Measurements from ENCODE around the gene GBP1.
"Not testable (repeated sequence)": the region's sequence is repeated elsewhere in the genome, so short reads cannot be mapped to it uniquely, and the experiment has no call there.

GBP1 gene, protein sequence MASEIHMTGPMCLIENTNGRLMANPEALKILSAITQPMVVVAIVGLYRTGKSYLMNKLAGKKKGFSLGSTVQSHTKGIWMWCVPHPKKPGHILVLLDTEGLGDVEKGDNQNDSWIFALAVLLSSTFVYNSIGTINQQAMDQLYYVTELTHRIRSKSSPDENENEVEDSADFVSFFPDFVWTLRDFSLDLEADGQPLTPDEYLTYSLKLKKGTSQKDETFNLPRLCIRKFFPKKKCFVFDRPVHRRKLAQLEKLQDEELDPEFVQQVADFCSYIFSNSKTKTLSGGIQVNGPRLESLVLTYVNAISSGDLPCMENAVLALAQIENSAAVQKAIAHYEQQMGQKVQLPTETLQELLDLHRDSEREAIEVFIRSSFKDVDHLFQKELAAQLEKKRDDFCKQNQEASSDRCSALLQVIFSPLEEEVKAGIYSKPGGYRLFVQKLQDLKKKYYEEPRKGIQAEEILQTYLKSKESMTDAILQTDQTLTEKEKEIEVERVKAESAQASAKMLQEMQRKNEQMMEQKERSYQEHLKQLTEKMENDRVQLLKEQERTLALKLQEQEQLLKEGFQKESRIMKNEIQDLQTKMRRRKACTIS

DNA sequence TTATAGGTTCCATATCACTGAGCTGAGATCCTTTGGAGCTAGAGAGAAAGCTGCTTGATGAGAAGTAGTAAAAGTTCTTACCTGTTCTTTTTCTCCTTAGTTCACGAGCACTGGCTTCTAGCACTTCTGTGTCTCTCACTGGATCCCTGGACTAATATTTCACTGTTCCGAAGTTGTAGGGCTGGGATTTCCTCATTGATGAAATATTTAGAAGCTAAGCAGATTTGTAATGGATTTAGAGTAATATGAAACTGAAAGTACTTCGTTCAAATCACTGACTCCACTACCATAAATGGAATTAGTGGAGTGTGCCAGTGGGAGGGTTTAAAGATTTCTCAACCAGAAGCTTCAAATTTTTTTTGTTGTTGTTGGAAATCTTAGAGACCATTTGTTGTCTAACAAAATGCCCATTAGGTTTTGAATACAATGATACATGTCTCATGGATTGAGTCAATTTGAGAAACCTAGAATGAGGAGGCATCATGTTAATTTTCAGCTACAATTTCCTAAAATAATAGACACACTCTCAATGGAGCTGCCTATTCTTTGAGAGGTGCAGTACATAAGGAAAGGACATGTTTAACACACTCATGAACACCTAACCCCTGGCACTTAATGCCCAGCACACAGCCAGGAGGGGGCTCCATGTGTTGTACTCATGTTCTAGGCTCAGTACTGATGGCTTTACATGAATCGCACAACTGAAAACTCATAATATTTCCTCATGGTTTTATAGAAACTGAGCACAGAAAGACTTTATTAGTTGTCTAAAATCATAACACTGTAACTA is at the start of gene GBP1:
GBP1 (minus strand) TSS at position 130 of the 790 bp plus-strand sequence. CDS start 1,974 bp downstream, outside the sequence.
- no peak for DNase-seq (ENCODE audit: low spot score)

DNA sequence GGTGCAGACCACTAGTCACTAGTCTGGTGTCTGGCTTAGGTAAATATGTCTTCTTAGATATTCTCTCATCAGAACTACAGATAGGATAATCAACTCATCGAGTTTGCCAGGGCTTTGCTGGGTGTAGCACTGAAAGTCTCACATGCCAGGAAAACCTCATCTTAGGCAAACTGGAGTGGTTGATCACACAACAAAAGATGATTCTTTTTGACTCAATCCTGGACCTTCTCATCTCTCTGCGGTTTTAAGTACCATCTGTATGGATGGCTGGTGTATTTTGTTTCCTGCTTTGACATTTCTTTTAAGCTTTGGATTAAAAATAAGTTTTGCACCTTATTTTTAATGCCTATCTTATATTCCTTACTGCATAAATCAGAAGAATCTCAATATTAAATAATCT is 49.7 kb upstream of the GBP1 start:
- DNase-seq (ENCODE audit: low spot score), result no peak

DNA sequence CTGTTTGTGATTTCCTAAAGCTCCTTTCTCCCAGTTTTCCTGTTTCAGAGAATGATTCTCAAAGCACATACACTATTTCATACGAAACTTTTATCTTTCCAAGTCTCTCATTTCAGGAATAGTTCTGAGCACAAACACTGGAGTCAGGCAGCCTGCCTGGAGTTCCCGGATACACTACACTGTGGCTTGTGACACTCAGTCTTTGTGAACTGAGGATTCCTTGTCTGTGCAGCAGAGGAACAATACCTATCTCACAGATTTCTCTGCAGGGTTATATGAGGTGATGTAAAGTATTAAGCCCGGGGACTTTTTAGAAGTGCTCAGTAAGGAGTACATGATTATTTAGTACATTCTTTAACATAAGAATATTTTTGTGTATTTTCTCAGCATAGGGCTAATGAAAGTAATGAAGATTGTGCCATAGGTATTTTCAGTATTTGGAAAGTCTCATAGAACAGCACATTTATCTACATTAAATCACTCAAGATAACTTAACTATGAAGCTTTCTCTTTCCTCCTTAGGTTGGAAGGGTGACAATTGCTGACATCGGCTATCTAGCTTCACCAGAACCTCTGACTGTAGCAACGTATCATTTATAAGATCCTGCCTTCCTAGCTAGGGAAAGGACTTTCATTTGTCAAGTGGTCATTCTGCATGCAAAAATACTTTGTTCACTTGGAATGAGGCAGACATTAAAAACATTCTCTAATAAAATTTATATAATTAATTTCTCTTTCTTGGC is 48.0 kb upstream of the GBP1 start:
- DNase-seq (ENCODE audit: low spot score), result no peak

DNA sequence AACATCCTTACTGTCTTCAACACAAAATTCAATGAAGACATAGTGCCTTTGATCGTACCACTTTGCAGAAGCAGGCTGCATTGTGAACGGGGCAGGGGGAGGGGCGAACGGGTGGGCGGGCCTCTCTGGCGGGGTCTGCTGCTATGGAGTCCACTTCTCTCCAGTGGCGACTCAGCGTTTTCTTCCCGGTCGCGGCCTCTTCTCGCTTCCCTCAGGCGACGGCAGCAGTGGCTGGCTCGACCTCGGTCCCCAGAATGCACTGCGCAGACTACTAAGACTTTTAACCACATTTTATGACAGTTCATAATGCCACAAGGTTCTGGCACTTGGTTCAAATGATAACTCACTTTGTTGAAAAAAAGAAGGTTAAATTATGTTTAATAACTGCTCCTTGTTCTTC is 39.7 kb upstream of the GBP1 start:
- no peak for DNase-seq (ENCODE audit: low spot score)

DNA sequence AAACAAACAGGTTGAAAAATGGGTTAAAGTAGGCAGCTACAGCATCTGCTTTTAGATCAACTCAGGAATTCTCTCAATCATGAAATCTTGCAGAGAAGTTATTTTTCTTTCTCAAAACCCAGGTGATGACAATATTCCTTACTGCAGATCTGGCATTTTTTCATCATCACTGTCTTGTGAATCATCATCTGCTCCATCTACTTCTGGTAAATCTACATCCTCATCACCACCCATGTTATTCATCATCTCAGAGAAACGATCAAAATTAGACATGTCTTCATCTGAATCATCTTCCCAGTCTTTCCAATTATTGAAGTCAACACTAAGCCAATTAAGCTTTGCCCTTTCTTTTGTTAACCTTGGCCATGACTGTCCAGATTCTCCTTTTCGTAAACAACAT is 39.1 kb upstream of the GBP1 start:
- DNase-seq (ENCODE audit: low spot score), result no peak

DNA sequence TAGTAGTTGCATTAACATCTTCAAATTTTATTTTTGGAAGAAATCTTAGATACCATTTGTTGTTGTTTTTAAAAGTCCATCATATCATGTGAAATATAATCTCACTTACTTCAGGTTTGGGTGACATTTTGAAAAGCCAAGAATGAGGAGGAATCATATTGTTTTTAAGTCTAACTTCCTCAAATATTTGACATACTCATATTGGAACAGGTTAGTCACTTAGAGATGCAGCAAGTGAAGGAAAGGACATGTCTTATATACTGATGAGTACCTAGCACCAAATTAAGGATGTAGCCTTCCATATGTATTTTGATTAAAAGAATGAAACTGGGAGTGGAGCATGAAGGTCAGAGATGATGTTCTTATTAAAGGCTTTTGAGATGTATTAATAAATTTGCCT is 37.0 kb upstream of the GBP1 start:
- no peak for DNase-seq (ENCODE audit: low spot score)

DNA sequence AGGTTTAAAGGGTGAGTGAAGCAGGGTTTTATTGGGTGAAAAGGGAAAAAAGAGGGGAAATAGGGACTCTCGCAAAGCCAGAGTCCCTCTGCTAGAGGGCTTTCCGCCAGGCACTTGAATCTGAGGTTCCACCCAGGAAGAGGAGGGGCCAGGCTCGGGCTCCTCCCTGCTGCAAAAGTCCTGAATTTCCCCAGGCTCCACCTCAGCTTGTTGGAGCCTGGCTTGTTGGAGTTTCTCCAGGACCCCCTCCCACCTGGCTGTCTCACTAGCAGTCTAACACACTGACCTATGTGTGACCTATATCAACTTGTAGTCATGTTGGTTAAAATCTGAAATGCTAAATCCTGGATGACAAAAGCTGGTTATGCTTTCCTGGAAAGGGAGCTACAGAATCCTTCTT is 35.4 kb upstream of the GBP1 start:
- no peak for DNase-seq (ENCODE audit: low spot score)

DNA sequence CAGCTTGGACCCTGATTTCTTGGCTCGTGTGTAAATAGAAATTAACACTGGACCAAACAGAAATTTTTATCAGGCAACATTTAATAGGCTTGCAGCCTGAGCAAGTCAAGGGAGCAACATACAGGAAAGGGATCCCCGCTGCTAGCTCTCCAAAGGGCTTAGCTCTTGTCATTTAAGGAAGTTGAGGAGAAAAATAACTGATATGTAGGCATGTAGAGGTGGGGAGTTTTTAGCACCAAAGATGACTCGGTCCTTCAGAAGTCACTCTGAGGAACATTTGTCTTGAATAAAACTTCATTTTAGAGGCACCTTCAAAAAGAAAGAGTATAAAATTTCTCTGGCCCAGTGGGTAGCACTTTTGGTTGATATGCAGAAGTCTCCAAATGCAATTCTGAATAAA is 33.8 kb upstream of the GBP1 start:
- DNase-seq (ENCODE audit: low spot score), result no peak

DNA sequence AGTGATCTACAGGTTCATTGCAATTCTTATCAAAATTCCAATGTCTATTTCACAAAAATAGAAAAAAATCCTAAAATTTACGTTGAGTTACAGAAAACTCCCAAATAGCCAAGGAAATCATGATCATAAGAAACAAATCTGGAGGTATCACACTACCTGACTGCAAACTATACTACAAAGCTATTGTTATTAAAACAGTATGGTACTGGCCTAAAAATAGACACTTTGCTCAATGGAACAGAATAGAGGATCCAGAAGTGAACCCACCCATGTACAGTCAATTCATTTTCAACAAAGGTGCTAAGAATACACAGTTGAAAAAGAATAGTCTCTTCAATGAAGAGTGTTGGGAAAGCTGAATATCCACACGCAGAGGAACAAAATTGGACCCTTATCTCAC is 30.7 kb upstream of the GBP1 start:
- DNase-seq (ENCODE audit: low spot score), result no peak

DNA sequence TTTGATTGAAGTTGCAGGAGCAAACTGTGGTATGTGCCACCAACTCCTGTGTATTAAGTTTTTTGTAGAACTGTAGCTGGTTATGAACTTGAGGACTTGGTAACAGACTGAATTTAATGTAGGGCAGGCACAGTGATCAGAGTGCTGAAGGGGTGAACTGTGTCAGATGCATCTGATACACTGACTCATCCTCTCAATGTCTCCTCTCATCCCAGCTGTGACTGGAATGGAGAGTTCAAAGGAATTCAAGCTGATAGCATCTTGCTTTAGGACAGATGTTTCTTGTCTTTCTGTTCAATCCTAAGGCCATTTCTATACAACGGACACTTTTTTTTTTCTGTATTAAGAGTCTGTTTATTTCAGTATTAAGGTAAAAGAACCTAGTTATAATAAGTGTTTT is 25.0 kb upstream of the GBP1 start:
- no peak for DNase-seq (ENCODE audit: low spot score)

DNA sequence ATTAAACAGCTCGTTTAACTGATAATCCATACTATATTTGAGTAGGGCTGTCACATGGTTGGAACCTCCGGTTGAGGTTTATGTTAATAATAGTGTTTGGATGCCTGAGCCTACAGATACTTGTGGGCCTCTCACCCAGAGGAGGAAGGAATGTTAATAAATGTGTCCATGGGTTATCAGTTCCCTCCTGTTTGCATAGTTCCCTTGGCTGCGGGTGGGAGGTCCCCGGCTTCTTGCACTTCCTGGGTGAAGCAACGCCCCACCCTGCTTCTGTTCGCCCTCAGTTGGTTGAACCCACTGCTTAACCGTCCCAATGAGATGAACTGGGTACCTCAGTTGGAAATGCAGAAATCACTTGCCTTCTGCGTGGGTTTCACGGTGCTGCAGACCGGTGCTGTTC is 23.6 kb upstream of the GBP1 start:
- no peak for DNase-seq (ENCODE audit: low spot score)

DNA sequence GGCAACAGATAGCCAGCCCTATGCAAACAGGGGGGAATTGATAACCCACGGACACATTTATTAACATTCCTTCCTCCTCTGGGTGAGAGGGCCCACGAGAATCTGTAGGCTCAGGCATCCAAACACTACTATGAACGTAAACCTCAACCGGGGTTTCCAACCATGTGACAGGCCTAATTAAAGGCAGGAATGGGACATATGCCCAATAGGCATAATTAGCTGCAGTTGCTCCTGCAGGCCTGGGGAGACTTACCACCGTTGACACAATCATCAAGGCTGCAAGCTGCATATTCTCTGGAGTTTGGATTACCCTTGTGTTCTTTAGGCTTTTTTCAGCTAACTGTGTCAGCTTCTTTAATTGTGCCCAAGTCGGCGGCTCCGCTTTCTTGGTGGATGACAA is 22.2 kb upstream of the GBP1 start:
- no peak for DNase-seq (ENCODE audit: low spot score)

DNA sequence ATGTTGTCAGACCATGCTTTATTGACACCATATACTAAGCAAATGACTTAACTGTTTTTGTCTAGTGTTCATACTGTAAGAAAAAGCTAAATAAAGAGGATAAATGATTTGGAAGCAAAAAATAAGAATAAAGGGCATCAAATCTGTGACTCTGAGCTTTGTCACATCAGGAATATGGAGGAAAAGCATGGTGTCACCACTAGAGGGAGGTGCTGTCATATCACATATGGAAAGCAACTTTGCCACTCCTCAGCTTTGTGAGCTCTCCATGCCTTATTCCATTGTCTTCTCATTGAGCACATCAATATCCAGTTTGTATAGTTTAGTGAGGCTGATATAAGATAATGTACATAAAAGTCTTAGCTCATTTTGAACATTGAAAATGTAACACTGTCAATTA is 20.8 kb upstream of the GBP1 start:
- peak; percentile 19 for DNase-seq (ENCODE audit: low spot score)

DNA sequence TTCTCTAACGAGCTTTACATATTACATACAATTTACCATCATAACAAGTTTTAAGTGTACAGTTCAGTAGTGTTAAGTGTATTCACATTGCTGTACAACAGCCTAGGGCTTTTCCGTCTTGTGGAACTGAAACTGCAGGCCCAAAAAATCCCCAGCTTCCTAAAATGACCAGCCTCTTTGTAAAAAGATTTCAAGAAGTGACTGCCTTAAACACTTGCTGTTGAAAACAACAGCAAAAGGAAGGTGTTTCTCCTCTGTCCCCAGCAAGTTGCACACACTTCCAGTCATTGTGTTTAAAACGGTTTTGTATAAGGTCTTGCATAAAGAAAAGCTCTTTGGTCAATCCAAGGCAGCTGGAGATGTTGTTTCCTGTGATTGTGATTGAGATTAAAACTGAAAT is 16.0 kb upstream of the GBP1 start:
- no peak for DNase-seq (ENCODE audit: low spot score)

DNA sequence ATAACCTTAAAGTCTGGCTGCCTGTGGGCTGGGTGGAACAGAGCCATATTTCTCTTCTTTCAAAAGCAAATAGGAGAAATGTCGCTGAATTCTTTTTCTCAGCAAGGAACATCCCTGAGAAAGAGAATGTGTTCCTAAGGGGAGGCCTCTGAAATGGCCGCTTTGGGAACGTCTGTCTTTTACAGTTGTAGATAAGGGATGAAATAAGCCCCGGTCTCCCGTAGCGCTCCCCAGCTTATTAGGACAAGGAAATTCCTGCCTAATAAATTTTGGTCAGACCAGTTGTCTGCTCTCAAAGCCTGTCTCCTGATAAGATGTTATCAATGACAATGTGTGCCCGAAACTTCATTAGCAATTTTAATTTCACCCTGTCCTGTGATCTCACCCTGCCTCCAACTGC is 15.1 kb upstream of the GBP1 start:
- DNase-seq (ENCODE audit: low spot score), result not testable (repeated sequence)

DNA sequence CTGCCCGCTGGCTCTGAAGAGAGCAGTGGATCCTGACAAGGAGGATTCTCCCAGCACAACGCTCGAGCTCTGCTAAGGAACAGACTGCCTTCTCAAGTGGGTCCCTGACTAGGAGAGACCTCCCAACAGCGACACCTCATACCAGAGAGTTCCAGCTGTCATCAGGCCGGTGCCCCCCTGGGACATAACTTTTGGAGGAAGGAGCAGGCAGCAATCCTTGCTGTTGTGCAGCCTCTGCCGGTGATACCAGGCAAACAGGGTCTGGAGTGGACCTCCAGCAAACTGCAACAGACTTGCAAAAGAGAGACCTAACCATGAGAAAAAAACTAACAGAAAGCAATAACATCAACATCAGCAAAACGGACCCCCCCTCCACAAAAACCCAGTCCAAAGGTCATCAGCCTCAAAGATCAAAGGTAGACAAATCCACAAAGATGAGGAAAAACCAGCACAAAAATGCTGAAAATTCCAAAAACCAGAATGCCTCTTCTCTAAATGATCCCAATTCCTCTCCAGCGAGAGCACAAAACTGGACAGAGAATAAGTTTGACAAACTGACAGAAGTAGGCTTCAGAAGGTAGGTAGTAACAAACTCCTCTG is 7.6 kb upstream of the GBP1 start:
- not testable (repeated sequence) for DNase-seq (ENCODE audit: low spot score)

DNA sequence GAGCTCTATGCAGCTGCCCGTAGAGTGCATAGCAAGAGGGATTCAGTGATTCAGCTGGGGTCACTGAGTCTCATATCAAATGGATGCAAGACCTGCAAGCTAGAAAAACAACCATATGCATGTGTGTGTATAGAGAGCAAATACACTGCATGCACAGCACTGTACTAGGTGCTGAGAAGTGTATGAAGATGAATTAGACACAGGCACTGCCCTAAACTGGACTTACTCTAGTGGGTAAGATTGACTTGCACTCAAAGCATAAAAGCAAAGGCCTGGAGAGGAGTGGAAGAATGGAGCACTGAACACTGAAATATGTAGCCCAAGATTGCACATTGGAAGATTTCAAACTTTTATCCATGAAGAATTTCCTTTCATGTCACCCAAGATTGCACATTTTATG is 5.5 kb upstream of the GBP1 start:
- DNase-seq (ENCODE audit: low spot score), result no peak

DNA sequence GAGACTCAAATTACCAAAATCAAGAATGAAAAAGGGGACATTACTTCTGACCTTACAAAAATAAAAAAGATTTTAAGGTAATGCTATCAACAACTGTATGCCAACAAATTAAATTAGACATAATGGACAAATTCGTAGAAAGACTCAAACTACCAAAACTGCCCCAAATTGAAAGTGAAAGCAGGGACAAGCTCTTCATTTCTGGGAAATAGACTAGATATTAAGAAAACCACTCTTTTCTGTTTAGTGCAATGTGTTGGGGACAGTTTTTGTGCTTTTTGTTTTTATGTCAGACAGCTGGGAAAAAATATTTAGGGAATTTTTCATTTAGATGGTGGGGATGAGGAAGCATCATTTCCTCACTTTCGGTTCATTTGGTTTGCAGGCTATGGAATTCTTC is 4.9 kb upstream of the GBP1 start:
- no peak for DNase-seq (ENCODE audit: low spot score)

DNA sequence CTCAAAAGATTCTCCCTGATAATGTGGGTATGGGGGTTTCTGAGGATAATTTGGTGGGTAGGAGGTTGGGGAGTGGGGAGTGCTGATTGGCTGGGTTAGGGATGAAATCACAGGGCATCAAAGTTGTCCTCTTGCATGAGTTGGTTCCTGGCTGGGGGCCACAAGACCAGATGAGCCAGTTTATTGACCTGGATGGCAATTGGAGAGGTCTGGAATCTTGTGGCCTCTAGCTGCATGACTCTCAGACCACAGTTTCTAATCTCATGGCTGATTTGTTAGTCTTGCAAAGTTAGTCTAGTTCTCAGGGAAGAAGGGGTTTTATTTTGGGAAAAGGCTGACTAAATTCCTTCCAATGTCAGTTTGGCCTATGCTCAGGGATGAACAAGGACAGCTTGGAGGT is 3.3 kb upstream of the GBP1 start:
- DNase-seq (ENCODE audit: low spot score), result no peak

DNA sequence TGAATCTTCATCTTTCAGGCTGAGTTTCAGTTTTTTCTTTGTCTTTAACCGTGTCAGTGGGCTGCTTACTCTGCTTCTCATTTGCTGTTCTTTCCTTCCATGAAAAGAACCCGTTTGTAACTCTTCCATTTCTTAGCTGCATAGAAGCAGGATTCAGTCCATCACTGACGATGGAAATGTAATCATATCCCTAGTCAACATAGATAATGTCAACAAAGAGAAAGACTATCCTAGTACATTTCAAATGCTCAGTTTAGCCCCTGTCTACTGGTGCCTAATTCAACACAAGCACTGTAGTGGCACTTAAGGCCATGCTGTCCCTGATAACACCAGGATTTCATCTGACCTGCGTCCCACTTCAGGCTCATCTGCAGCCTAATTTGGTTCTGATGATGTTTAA is 376 bp downstream of the GBP1 start:
- no peak for DNase-seq (ENCODE audit: low spot score)

DNA sequence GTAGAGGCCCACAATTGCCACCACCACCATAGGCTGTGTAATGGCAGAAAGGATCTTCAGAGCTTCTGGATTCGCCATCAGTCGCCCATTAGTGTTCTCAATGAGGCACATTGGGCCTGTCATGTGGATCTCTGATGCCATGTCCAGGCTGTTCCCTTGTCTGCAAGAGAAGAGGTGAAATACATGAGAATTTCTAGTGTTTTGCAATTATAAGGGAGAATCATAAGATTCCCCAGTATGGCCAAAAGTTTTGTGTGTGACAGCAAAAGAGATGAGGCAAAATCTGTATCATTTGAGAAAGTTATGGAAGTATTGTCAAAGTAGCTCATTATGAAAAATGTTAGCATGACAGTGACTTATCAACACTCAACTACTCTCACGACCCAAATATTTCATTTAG is 1.9 kb downstream of the GBP1 start:
- DNase-seq (ENCODE audit: low spot score), result no peak

DNA sequence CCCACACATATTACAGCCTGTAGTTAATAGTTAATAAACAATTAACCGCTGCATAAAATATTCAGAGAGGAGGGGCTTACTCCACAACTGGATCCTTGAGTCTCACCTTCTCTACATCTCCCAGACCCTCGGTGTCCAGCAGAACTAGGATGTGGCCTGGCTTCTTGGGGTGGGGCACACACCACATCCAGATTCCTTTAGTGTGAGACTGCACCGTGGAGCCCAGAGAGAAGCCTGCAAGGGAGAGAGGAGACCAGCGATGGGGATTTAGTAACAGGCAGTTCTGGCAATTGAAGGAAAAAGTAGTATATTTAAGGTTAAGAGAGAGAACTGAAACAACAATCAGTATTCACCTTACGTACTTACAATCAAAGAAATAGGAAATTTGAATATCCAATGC is 4.9 kb downstream of the GBP1 start:
- no peak for DNase-seq (ENCODE audit: low spot score)

All from cerebellar cortex (tissue), 1 donor.